Mesothelial cell of epicardium (in vitro differentiated cells): ENCODE results near the gene COA5. TPM values are rescaled to one million over a fixed set of nuclear protein-coding genes. Genes with fewer than 3 reads are reported as not detected.

Experiments used
- DNase-seq, 2 experiments: peaks; one replicate each; pipeline ENCODE4 v3.0.0; 2021; ENCODE audit warnings: low spot score in 2 of 2; ENCODE audit not compliant: unreplicated experiment in 2 of 2
- H3K27ac Mint-ChIP-seq: 2 replicates; pipeline ENCODE4 v1.8.0; 2021; ENCODE audit warnings: mixed read lengths
- H3K27me3 Mint-ChIP-seq: 2 replicates; pipeline ENCODE4 v1.8.0; 2021; ENCODE audit warnings: low read depth, mixed read lengths
- H3K36me3 Mint-ChIP-seq: 2 replicates; pipeline ENCODE4 v1.8.0; 2021; ENCODE audit warnings: mixed read lengths
- H3K4me1 Mint-ChIP-seq: 2 replicates; pipeline ENCODE4 v1.8.0; 2021; ENCODE audit warnings: mixed read lengths
- H3K4me3 Mint-ChIP-seq: 2 replicates; pipeline ENCODE4 v1.8.0; 2021; ENCODE audit warnings: mild to moderate bottlenecking, moderate library complexity, mixed read lengths
- H3K9me3 Mint-ChIP-seq: 2 replicates; pipeline ENCODE4 v1.8.0; 2021; ENCODE audit warnings: mixed read lengths
- total RNA-seq: library from RNA; stranded (reverse); gene quantifications from 3 replicates; pipeline ENCODE4 v1.2.1, GENCODE V29; 2021
- TF ChIP-seq, protein P1 (sequence below): fragments of 200-600 bp; sonication (generic); IDR thresholded peaks from one replicate; pipeline ENCODE4 v1.5.0; 2021; ENCODE audit warnings: antibody characterized with exemption; ENCODE audit not compliant: unreplicated experiment

Gene COA5, protein sequence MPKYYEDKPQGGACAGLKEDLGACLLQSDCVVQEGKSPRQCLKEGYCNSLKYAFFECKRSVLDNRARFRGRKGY
- total RNA-seq = 39.0 to 41.8 TPM (median 39.3 TPM) in 3 replicates

DNA sequence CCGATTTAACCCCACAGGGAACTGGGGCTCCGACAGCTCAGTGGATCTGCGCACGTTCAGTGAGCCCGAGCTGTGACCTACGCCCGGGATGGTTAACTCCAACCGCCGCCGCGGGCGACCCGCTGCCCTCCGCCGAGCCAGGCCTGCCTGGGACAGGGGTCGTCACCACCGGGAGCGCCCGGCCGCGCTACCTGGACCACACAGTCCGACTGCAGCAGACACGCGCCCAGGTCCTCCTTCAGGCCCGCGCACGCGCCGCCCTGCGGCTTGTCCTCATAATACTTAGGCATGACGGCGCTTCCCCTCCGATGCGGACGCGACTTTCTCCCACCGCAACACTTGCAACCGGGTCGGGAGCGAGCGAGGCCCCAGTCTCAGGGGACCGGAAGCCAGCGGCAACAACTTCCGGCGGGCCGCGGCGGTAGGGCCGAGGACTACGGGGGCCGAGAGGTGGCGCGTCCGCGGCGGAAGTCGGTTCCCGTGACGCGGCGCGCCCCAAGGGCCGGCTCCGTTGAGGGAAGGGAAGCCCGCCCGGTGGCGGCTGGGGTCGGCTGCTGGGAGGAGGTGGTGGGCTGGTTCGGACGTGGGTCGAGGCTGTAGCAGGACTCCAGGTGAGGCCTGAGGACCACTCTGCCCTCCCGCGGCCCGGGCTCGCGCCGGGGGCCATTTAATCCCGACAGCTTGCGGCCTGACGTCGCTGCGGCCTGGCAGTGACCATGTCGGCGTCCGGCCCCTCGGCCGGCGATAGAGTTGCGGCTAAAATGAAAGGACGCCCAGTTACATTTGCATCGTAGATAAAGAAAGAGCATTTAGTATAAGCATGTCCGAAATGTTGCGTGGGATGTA, at the start of gene COA5, which contains the start of gene UNC50:
Gene COA5, minus strand, starts transcription at position 397 of the 846 bp plus-strand sequence. Its CDS starts 107 bp downstream, at position 290.
Gene UNC50, plus strand, starts transcription at position 474 of the 846 bp plus-strand sequence. CDS start 1,171 bp downstream, outside the sequence.
- Mint-ChIP-seq H3K4me1 (peaks cover 38% of the 10 kb centered on the region), H3K27ac (peak within 1 kb of the TSS; percentile 93)

DNA sequence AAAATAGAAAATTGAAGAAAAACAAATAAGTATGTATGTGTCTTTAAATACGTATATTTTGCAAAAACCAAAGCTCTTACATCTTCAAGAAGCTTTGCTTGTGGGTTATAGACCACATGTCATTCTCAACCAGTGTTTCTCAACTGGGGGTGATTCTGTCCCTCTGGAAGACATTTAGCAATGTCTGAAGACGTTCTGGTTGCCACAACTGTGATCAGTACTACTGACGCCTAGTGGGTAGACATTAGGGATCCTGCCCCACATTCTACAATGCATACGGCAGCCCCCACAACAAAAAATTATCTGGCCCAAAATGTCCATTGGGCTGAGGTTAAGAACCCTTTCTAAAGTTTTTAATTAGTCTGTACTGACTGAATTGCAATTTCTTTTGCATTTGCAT, 48.5 kb upstream of the COA5 start:
- DNase-seq = no peak
- peaks cover 14% of the 10 kb centered on the region for H3K36me3 Mint-ChIP-seq
- H3K27me3 Mint-ChIP-seq = no peaks in the 10 kb centered on the region
- H3K4me3 Mint-ChIP-seq = no peak overlapping the region
- TF ChIP-seq, protein P1, sequence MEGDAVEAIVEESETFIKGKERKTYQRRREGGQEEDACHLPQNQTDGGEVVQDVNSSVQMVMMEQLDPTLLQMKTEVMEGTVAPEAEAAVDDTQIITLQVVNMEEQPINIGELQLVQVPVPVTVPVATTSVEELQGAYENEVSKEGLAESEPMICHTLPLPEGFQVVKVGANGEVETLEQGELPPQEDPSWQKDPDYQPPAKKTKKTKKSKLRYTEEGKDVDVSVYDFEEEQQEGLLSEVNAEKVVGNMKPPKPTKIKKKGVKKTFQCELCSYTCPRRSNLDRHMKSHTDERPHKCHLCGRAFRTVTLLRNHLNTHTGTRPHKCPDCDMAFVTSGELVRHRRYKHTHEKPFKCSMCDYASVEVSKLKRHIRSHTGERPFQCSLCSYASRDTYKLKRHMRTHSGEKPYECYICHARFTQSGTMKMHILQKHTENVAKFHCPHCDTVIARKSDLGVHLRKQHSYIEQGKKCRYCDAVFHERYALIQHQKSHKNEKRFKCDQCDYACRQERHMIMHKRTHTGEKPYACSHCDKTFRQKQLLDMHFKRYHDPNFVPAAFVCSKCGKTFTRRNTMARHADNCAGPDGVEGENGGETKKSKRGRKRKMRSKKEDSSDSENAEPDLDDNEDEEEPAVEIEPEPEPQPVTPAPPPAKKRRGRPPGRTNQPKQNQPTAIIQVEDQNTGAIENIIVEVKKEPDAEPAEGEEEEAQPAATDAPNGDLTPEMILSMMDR = no peak
- no peak overlapping the region for H3K27ac Mint-ChIP-seq
- peaks cover 15% of the 10 kb centered on the region for H3K9me3 Mint-ChIP-seq
- H3K4me1 Mint-ChIP-seq = peaks cover 2% of the 10 kb centered on the region

More for the DNA sequence above, at the start of gene COA5, which contains the start of gene UNC50:
- DNase-seq = peak; percentile 76 to 90
- Mint-ChIP-seq H3K36me3 (peaks cover 14% of the 10 kb centered on the region), H3K9me3 (no peaks in the 10 kb centered on the region), H3K4me3 (peak within 1 kb of the TSS; percentile 76), H3K27me3 (no peaks in the 10 kb centered on the region)
- TF ChIP-seq, protein P1 = no peak

DNA sequence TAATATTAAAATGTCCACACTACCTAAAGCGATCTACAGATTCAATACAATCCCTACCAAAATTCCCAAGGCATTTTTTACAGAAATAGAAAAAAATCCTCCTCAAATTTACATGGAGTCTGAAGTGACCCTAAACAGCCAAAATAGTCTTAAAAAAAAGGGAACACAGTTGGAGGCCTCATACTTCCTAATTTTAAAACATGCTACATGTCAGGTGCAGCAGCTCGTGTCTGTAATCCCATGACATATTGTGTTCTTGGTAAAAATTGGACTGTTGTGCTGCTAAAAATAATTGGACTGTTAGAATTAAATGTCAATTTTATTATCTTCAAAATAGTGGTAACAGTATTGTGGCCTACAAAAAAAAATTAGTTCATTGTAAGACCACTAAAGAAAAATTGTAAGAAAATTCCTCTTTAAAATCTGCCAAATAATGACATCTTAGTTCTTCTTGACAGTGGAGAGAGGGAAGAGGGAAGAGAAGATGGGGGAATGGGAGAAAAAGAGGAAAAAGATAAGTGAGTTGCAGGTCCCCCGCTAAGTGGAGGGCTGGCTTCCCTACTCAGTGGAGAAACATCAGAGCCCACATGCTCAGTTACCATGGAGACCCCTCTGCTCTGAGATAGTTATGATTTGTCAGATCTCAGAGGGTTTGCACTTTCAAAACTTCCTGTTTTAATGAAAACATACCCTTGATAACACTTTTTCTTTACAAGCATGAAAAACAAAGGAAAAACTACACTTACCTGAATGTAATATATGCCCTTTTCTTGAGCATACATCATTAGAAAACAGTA, 46.6 kb upstream of the COA5 start:
- Mint-ChIP-seq H3K4me3 (no peak overlapping the region), H3K9me3 (peaks cover 4% of the 10 kb centered on the region), H3K4me1 (peaks cover 2% of the 10 kb centered on the region), H3K36me3 (peaks cover under 1% of the 10 kb centered on the region), H3K27me3 (no peaks in the 10 kb centered on the region), H3K27ac (no peak overlapping the region)
- TF ChIP-seq, protein P1 = no peak
- no peak for DNase-seq

DNA sequence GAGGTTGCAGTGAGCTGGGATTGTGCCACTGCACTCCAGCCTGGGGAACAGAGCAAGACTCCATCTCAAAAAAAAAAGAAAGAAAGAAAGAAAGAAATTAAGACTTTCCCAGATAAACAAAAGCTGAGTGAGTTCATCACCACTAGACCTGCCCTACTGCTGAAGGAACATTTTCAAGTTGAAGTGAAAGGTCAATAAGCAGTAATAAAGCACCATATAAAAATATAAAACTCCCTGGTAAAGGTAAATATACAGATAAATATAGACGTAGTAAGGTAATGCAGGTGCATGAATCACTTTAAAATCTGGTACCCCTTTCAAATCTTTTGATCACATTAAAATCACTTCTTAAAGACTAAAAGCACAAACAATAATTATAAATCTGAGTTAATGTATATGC, 42.7 kb upstream of the COA5 start:
- Mint-ChIP-seq H3K4me3 (no peak overlapping the region), H3K27me3 (no peaks in the 10 kb centered on the region), H3K27ac (no peak overlapping the region), H3K4me1 (peaks cover 9% of the 10 kb centered on the region), H3K9me3 (no peaks in the 10 kb centered on the region), H3K36me3 (no peaks in the 10 kb centered on the region)
- TF ChIP-seq, protein P1 = no peak
- no peak for DNase-seq

DNA sequence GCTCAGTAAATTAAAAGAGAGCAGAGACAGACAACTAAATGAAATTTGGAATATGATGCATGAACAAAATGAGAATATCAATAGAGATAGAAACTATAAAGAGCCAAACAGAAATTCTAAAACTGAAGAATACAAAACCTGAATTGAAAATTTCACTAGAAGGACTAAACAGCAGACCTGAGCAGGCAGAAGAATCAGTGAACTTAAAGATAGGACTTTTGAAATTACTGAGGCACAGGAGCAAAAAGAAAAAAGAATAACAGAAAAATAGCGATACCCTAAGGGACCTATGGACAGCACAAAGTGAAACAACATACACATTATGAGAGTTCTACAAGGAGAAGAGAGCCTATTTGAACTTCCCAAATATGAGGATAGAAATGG, 41.7 kb upstream of the COA5 start:
- TF ChIP-seq, protein P1 = no peak
- no peak overlapping the region for H3K27ac Mint-ChIP-seq
- DNase-seq = no peak
- peaks cover 9% of the 10 kb centered on the region for H3K4me1 Mint-ChIP-seq
- H3K36me3 Mint-ChIP-seq = no peaks in the 10 kb centered on the region
- no peak overlapping the region for H3K4me3 Mint-ChIP-seq
- H3K9me3 Mint-ChIP-seq = no peaks in the 10 kb centered on the region
- no peaks in the 10 kb centered on the region for H3K27me3 Mint-ChIP-seq
